Upper lobe of left lung (tissue), 4 donors: ENCODE data around the gene ZNF280A.

ENCODE experiments used
- POLR2A ChIP-seq, 4 donors: fragments of 450-650 bp; IDR thresholded peaks; one replicate each; pipeline ENCODE4 v1.5.1; 2016 to 2017; ENCODE audit warnings: antibody characterized with exemption in 4 of 4, mild to moderate bottlenecking in 2 of 4
- POLR2AphosphoS5 ChIP-seq, 2 donors: sonication (generic); formaldehyde crosslinking; IDR thresholded peaks; one replicate each; pipeline ENCODE4 v1.5.1; 2017; ENCODE audit warnings: antibody characterized with exemption in 2 of 2
- TF ChIP-seq, protein P1 (sequence below), 6 experiments: fragments of 450-650 bp in 4 of 6; fragments of 200-600 bp in 2 of 6; sonication (generic) in 2 of 6; IDR thresholded peaks; one replicate each; pipeline ENCODE4 v1.5.1; 2016 to 2019; ENCODE audit warnings: antibody characterized with exemption in 6 of 6

DNA sequence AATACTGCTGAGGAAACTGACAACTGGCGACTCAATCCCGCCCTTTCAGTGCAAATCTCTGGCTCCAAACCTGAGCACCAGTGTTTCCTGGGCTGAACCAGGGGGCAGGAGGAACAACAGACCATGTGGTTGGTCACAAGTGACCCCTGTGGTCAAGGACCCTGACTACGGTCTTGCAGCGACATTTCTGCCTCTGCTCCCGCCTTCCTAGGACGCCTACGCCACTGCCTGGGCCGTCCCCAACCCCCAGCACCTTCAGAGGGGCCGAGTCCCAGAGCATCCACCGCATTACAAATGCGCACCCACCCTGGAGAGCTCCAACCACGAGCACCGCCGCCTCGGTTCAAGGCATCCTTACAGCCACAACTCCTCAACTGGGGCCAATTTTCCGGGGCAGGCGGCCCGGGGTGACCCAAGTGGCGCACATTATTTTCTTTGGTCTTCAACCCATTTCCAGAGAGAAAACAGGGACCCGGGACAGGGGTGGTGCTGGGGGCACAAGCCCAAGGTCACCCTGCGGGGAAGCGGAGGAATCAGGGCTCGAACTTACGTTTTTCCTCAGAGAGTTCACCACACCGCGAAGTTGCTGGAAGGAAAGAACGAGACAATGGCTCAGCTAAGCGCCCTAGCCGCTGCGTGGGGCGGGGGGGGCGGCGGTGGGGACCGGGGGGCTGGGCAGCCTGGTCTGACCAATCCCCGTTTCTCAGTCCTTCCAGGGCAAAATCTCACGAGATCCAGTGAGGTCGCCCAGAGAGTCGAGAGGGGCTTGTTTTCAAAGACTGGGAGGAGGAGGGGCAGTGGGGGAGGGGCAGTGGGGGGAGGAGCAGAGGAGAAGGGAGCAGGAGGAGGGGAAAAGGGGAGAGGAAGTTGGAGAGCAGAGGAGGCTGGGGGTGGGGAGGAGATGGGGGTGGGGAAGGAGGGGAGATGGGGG is 37.2 kb upstream of the ZNF280A start:
- TF ChIP-seq, protein P1, sequence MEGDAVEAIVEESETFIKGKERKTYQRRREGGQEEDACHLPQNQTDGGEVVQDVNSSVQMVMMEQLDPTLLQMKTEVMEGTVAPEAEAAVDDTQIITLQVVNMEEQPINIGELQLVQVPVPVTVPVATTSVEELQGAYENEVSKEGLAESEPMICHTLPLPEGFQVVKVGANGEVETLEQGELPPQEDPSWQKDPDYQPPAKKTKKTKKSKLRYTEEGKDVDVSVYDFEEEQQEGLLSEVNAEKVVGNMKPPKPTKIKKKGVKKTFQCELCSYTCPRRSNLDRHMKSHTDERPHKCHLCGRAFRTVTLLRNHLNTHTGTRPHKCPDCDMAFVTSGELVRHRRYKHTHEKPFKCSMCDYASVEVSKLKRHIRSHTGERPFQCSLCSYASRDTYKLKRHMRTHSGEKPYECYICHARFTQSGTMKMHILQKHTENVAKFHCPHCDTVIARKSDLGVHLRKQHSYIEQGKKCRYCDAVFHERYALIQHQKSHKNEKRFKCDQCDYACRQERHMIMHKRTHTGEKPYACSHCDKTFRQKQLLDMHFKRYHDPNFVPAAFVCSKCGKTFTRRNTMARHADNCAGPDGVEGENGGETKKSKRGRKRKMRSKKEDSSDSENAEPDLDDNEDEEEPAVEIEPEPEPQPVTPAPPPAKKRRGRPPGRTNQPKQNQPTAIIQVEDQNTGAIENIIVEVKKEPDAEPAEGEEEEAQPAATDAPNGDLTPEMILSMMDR (IDR thresholded peaks at IDR 0.05): no peak
- TF ChIP-seq POLR2A (IDR thresholded peaks at IDR 0.05) (no peak), POLR2AphosphoS5 (IDR thresholded peaks at IDR 0.05) (no peak)
